ENCODE measurements around the gene GDPD5. TPM values are rescaled to one million over a fixed set of nuclear protein-coding genes. Genes with fewer than 3 reads are reported as not detected.
A peak's percentile ranks its signal among the peaks of the same experiment; 100 is the strongest.

Gene GDPD5
- total and polyA plus RNA-seq, 9 of the 15 experiments (the other 6 are each of a cell fraction or from before 2014, with no cell fraction given), result 0.32 to 27.3 (median 8.0) TPM

DNA sequence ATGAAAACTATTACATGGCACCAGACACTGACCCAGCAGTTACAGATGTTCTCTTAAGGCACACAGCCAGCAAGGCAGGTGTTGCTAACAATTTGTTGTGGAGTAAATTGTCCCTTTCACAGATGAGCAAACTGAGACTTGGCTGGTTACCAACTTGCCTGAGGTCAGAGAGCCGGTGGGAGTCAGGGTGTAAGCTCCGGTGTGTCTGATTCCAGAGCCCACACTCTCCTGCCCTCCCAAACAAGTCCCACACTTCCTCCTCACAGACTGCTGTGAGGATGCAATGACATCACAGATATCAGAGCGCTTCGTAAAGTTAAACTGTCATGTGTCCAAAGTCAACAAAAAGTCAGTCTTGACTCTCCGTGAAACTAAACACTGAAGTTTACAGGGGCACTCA, 12.5 kb downstream of the GDPD5 start (continued):
- no peak for TF ChIP-seq ZBTB1 (CRISPR knock-in tag; IDR thresholded peaks at IDR 0.05; ENCODE audit: borderline replicate concordance, low read depth)
- TF ChIP-seq ZNF589 (CRISPR knock-in tag; IDR thresholded peaks at IDR 0.05; ENCODE audit: low read depth), result no peak
- TF ChIP-seq NR2C1 (IDR thresholded peaks at IDR 0.05), result no peak
- no peak for TF ChIP-seq NR2C1 (tag; IDR thresholded peaks at IDR 0.05)

DNA sequence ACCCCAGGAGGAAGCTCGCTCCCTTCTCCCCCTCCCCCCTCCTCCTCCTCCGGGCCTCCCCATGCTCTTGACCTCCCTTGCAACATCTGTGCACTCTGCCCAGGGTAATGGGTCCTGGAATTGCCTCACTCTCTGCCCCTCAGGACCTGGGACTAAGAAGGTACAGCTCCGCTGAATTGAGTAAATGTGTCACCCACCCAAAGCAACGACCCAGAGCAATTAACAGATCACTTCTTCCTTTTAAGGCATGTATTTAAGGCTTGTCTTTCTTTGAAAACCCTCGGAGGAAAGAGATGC, 15.1 kb downstream of the GDPD5 start:
- intact Hi-C loops (cut with micrococcal nuclease) (no loop called here), in situ Hi-C loops (cut with MboI) (no loop called here)
- no peaks in the 10 kb centered on the region; the same call in 1 of the 2 replicates for H4K20me1 ChIP-seq (replicated peaks; ENCODE audit: control insufficient read depth, insufficient read depth, low read length)
- no peak overlapping the region for H3K27ac ChIP-seq (ENCODE audit: extremely low read depth, low read depth, low read length)
- BruUV-seq (replicated peaks), result no TSS peak
- H3K4me3 ChIP-seq, result no peak overlapping the region
- CTCF ChIA-PET (ENCODE audit: low intra/inter-chr PET ratio), result no interaction called here
- DNase-seq (ENCODE audit: extremely low read depth in 1 of 4, low spot score in 3 of 4) (no peak), FAIRE-seq (no peak), ATAC-seq (no peak)
- H3K9me1 ChIP-seq (ENCODE audit: control insufficient read depth, insufficient read depth, low read length), result no peaks in the 10 kb centered on the region
- no peaks in the 10 kb centered on the region for H3K79me2 ChIP-seq (ENCODE audit: control insufficient read depth, insufficient read depth, low read length)
- 29% methylated on average over 4 of the region's 5 CpGs for WGBS (ENCODE audit: insufficient coverage, low coverage, missing lambda C conversion rate)
- peaks cover 23 to 41% of the 10 kb centered on the region in 2 experiments for H3K4me1 ChIP-seq (replicated peaks in 1 of 2; ENCODE audit: control insufficient read depth in 2 of 2, insufficient read depth in 2 of 2, low read length in 2 of 2)
- H3K27me3 ChIP-seq (ENCODE audit: control insufficient read depth in 2 of 2, insufficient read depth in 2 of 2, low read length in 2 of 2), result no peaks in the 10 kb centered on the region
- no peaks in the 10 kb centered on the region for H3K9me3 ChIP-seq (replicated peaks; ENCODE audit: control insufficient read depth, insufficient read depth, low read depth, low read length)
- H3K9ac ChIP-seq (ENCODE audit: insufficient read depth in 1 of 2, low read depth in 2 of 2, low read length in 2 of 2), result peak overlapping the region in 1 of 2 experiments; percentile 77; a peak in 1 of 4 replicates
- no peak overlapping the region for H3K4me2 ChIP-seq (ENCODE audit: insufficient read depth, low read length)
- POLR2A ChIA-PET, result interaction anchor here (0.6 to 1.3 kb wide), 3 partner anchors 11 to 111 kb away, joined by 3 read pairs; no protein-coding TSS in a partner anchor
- no peak overlapping the region for H2AFZ ChIP-seq (ENCODE audit: low read depth, low read length)
- no peaks in the 10 kb centered on the region for H3K36me3 ChIP-seq (ENCODE audit: control insufficient read depth, insufficient read depth, low read length)
- TF ChIP-seq ZBTB17 (CRISPR knock-in tag; IDR thresholded peaks at IDR 0.05) (no peak), ARID2 (IDR thresholded peaks at IDR 0.05) (no peak), HMBOX1 (IDR thresholded peaks at IDR 0.05) (no peak), ZNF785 (CRISPR knock-in tag; IDR thresholded peaks at IDR 0.05) (no peak), PHB (CRISPR knock-in tag; IDR thresholded peaks at IDR 0.05) (no peak), POLR2AphosphoS5 (IDR thresholded peaks at IDR 0.05; ENCODE audit: control insufficient read depth, insufficient read depth, low read depth, low read length) (no peak), SUPT5H (IDR thresholded peaks at IDR 0.05) (no peak), ZNF586 (CRISPR knock-in tag; conservative IDR thresholded peaks at IDR 0.05) (no peak), CGGBP1 (CRISPR knock-in tag; IDR thresholded peaks at IDR 0.05) (no peak)
- TF ChIP-seq, protein P1, sequence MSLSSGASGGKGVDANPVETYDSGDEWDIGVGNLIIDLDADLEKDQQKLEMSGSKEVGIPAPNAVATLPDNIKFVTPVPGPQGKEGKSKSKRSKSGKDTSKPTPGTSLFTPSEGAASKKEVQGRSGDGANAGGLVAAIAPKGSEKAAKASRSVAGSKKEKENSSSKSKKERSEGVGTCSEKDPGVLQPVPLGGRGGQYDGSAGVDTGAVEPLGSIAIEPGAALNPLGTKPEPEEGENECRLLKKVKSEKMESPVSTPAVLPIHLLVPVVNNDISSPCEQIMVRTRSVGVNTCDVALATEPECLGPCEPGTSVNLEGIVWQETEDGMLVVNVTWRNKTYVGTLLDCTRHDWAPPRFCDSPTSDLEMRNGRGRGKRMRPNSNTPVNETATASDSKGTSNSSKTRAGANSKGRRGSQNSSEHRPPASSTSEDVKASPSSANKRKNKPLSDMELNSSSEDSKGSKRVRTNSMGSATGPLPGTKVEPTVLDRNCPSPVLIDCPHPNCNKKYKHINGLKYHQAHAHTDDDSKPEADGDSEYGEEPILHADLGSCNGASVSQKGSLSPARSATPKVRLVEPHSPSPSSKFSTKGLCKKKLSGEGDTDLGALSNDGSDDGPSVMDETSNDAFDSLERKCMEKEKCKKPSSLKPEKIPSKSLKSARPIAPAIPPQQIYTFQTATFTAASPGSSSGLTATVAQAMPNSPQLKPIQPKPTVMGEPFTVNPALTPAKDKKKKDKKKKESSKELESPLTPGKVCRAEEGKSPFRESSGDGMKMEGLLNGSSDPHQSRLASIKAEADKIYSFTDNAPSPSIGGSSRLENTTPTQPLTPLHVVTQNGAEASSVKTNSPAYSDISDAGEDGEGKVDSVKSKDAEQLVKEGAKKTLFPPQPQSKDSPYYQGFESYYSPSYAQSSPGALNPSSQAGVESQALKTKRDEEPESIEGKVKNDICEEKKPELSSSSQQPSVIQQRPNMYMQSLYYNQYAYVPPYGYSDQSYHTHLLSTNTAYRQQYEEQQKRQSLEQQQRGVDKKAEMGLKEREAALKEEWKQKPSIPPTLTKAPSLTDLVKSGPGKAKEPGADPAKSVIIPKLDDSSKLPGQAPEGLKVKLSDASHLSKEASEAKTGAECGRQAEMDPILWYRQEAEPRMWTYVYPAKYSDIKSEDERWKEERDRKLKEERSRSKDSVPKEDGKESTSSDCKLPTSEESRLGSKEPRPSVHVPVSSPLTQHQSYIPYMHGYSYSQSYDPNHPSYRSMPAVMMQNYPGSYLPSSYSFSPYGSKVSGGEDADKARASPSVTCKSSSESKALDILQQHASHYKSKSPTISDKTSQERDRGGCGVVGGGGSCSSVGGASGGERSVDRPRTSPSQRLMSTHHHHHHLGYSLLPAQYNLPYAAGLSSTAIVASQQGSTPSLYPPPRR (CRISPR knock-in tag; IDR thresholded peaks at IDR 0.05; ENCODE audit: borderline replicate concordance), result no peak
- TF ChIP-seq, protein P2, sequence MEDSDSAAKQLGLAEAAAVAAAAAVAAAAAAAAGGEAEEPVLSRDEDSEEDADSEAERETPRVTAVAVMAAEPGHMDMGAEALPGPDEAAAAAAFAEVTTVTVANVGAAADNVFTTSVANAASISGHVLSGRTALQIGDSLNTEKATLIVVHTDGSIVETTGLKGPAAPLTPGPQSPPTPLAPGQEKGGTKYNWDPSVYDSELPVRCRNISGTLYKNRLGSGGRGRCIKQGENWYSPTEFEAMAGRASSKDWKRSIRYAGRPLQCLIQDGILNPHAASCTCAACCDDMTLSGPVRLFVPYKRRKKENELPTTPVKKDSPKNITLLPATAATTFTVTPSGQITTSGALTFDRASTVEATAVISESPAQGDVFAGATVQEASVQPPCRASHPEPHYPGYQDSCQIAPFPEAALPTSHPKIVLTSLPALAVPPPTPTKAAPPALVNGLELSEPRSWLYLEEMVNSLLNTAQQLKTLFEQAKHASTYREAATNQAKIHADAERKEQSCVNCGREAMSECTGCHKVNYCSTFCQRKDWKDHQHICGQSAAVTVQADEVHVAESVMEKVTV (CRISPR knock-in tag; IDR thresholded peaks at IDR 0.05), result no peak
